Fibroblast of pulmonary artery (primary cell): ENCODE results near the gene UBE2E2.

Source experiments
- DNase-seq: peaks from one replicate; pipeline ENCODE4 v3.0.0-alpha.2; 2010; ENCODE audit warnings: low read depth
- H3K4me3 ChIP-seq: replicated peaks from 2 replicates; pipeline ENCODE4 v1.5.1; 2011; ENCODE audit warnings: low read depth, mild to moderate bottlenecking, control low read depth, low read length, moderate library complexity
- TF ChIP-seq, protein P1 (sequence below): IDR thresholded peaks from 2 replicates; pipeline ENCODE4 v1.5.1; 2011; ENCODE audit warnings: mild to moderate bottlenecking, control low read depth, low read length, inconsistent platforms; ENCODE audit errors: missing control alignments

UBE2E2 gene

DNA sequence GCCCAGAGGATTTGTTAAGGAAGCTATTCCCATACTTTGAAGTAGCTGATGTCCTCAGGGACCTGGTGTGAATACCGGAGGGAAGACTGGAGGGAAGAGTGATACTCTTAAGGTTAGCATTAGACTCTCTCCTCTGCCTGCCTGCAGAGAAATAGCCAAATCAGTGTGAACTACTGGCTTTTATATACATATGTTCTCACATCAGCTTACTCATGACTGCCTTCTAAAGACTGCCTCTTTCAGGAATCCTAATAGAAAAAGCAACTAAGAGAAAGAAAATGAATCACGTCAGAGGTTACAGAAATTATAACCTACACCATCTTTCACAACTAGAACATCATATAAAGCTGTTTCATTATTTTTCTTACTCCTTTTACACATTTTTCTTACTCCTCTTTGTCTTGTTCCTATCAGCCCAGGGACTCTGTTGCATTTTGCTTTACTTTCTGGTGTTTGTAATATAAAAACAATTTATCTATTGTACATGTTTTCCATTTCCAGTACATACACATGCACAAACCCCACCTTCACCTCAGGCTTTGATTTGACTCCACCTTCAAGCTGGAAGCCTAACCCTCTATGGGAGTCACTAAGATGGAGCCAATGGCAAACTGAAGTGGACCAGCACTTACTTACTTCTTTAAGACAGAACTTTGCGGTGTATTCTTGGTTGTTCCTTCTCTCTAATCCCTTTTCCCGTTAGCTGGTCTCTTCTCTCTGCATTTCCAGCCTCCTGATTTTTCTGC is 345.0 kb downstream of the UBE2E2 start:
- TF ChIP-seq, protein P1, sequence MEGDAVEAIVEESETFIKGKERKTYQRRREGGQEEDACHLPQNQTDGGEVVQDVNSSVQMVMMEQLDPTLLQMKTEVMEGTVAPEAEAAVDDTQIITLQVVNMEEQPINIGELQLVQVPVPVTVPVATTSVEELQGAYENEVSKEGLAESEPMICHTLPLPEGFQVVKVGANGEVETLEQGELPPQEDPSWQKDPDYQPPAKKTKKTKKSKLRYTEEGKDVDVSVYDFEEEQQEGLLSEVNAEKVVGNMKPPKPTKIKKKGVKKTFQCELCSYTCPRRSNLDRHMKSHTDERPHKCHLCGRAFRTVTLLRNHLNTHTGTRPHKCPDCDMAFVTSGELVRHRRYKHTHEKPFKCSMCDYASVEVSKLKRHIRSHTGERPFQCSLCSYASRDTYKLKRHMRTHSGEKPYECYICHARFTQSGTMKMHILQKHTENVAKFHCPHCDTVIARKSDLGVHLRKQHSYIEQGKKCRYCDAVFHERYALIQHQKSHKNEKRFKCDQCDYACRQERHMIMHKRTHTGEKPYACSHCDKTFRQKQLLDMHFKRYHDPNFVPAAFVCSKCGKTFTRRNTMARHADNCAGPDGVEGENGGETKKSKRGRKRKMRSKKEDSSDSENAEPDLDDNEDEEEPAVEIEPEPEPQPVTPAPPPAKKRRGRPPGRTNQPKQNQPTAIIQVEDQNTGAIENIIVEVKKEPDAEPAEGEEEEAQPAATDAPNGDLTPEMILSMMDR: no peak
- no peak for DNase-seq
- H3K4me3 ChIP-seq: no peak overlapping the region

DNA sequence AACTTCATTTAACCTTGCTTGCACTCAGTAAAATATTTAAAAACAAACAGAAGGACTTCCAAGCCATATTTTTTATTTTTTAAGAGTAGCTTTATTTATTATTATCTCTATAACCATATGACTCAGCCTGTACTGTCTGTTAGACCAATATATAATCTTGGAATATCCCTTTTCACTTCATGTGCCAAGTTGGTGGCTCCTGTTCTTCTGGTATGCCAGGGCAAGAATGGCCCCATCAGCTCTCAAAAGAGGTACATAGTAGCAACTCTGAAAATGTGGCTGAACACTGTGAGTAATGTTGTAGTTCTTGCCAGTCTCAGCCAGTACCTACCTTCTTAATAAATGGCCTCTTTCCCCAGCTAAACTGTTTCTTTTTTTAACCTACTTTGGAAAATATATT is 345.6 kb downstream of the UBE2E2 start:
- H3K4me3 ChIP-seq: no peak overlapping the region
- DNase-seq: no peak
- TF ChIP-seq, protein P1: no peak

DNA sequence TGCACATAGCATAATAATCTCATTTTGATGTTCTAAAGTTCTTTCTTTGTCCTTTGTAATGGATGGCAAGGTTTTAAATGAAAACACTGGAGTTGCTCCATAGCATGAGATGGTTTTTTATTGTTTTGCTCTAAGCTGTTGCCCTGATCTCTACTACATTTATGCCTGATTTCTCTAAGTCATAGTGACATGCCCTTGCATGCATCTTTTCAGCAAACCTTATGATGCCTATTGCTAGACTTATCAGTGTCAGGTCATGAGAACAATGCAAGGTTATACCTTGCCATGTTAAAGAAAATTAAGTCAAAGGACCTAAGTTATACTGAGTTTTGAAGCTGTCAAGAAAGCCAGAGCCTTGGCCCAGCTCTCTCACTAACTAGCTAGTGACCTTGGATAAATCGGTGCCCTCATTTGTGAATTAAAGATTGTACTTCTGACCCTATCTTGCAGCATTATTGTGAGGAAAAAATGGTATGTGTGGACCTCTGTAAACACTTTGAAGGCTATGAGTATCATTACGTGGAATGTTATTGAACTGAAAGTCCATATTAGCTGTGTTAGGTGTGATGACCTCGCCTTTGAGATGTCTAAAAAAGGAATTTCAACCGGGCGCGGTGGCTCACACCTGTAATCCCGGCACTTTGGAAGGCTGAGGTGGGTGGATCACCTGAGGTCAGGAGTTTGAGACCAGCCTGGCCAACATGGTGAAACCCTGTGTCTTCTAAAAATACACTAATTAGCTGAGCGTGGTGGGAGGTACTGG is 346.2 kb downstream of the UBE2E2 start:
- H3K4me3 ChIP-seq: no peak overlapping the region
- DNase-seq: no peak
- TF ChIP-seq, protein P1: no peak

DNA sequence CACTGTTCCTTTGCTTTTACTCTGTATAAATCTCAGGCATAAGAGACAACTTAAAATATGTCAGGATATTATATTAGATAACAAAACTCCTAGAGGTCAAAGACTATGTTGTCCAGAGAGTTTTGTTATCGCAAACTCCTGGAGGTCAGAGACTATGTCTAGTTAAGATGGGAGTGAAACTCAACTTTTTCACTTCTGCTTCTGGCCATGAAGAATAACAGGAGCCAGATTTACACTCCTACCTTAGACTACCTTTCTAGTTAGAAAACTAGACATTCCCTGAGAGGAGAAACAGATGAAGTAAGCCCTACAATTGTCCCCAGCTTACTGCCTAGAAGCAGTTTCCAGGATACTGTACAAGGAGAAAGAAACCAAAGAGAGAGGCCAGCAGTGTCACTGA is 347.3 kb downstream of the UBE2E2 start:
- TF ChIP-seq, protein P1: no peak
- no peak overlapping the region for H3K4me3 ChIP-seq
- DNase-seq: no peak

DNA sequence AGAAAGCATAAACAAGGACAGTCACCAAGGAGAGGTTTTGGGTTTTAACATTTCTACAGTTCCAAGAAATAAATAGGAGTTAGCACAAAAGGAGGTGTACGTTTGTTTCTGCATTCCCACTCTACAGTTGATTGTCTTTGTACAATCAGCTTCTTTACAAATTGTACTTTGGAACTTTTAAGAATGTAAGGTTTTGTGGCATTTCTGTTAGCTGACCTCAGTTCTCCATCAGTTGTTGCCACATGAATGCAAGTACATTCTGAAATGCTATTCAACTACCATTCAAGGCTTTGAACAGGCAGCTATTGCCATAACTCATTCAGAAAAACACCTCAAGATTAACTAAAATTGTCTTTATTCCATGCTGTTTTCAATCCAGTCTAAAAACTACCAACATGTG is 349.4 kb downstream of the UBE2E2 start:
- no peak for DNase-seq
- TF ChIP-seq, protein P1: no peak
- no peak overlapping the region for H3K4me3 ChIP-seq

DNA sequence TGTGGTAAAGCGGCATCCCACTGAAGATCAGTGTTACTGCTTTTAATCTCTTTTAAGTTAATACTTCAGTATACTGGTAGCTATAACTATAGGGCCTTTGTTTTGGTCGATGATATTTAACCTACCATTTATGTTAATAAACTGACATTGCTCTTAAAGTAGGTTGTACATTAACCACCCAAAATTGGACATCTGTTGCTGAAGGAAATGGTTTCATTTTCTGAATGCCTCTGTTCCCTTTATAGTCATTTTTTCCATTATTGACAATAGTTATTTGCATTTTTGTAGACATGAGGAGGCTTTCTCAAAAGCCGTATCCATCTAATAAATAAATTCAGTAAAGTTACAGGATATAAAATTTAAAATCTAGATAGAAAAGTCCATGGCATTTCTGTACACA is 350.2 kb downstream of the UBE2E2 start:
- TF ChIP-seq, protein P1: no peak
- DNase-seq: no peak
- H3K4me3 ChIP-seq: no peak overlapping the region
